ENCODE data around the gene RMI2.

Gene RMI2

DNA sequence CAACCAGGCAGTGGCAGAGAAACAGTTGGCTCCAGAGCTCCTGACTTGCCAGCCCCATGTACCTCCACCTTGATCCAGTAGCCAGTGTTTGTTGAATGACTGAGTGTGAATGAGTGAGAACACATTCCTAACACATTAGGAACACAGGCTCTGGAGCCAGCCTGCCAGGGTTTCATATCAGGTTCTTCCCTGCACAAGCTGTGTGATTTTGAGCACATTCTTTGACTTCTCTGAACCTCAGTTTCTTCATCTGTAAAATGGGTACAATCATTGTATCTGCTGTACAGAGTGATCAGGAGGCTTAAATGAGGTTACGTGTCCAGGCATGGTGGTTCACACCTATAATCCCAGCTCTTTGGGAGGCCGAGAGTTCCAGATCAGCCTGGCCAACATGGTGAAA, 13.3 kb upstream of the RMI2 start:
- H3K9me3 Mint-ChIP-seq, result no peaks in the 10 kb centered on the region
- H3K27ac Mint-ChIP-seq, result no peak overlapping the region
- H3K27me3 Mint-ChIP-seq, result no peaks in the 10 kb centered on the region
- H3K4me1 Mint-ChIP-seq (ENCODE audit: low read depth), result peaks cover 38% of the 10 kb centered on the region
- H3K4me3 Mint-ChIP-seq, result no peak overlapping the region
- no peaks in the 10 kb centered on the region for H3K36me3 Mint-ChIP-seq (ENCODE audit: low read depth)

DNA sequence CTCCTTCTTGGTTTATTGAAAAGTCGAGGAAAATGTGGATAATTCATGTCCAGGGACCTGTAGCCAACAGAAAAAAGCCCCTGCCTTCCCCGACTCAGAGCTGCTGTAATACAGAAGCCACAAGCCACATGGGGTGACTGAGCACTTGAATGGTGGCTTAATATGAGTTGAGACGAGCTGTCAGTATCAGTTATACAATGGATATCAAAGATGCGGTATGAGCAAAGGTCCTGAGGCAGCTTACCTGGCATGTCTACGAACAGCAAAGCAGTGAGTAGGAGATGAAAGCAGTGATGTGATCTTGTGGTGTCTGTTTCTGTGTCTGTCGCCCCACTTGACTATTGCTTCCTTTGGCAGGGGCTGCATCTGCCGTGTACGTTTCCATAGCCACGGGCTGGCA, 12.2 kb upstream of the RMI2 start:
- H3K4me1 Mint-ChIP-seq (ENCODE audit: low read depth), result peaks cover 27% of the 10 kb centered on the region
- H3K4me3 Mint-ChIP-seq, result no peak overlapping the region
- no peaks in the 10 kb centered on the region for H3K9me3 Mint-ChIP-seq
- no peaks in the 10 kb centered on the region for H3K36me3 Mint-ChIP-seq (ENCODE audit: low read depth)
- no peaks in the 10 kb centered on the region for H3K27me3 Mint-ChIP-seq
- H3K27ac Mint-ChIP-seq, result no peak overlapping the region

DNA sequence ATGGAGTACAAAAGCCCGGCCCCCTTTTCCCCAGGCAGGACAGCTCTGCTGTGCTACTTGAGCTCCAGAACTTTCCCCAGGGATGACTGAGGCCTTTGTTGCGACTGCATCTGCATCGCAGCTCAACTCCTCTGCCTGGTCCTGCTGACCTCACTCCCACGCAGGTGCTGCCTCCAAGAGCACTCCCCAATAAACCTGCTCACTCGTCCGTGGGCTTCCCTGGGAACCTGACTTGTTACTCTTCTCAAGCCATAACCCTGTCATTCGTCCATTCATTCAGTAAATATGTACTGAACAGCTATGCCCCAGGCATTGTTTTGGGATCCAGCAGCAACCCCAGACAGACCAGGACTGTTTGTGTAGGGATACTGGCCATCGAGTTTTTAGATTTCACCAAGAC, 11.6 kb upstream of the RMI2 start:
- H3K27me3 Mint-ChIP-seq, result no peaks in the 10 kb centered on the region
- H3K4me3 Mint-ChIP-seq, result no peak overlapping the region
- no peak overlapping the region for H3K27ac Mint-ChIP-seq
- no peaks in the 10 kb centered on the region for H3K36me3 Mint-ChIP-seq (ENCODE audit: low read depth)
- peaks cover 20% of the 10 kb centered on the region for H3K4me1 Mint-ChIP-seq (ENCODE audit: low read depth)
- H3K9me3 Mint-ChIP-seq, result no peaks in the 10 kb centered on the region

DNA sequence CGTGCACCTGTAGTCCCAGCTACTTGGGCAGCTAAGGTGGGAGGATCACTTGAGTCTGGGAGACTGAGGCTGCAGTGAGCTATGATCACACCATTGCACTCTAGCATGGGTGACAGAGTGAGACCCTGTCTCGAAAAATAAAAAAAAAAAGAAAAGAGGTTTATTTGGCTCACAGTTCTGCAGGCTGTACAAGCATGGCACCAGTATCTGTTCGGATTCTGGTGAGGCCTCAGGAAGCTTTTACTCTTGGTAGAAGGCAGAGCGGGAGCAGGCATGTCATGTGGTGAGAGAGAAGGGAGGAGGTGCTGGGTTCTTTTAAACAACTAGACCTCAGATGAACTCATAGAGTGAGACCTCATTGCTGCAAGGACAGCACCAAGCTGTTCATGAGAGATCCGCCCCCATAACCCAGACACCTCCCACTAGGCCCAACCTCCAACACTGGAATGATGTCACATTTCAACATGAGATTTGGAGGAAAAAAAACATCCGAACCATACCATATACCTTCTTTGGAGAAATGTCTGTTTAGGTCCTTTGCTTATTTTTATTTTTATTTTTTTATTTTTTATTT, 10.3 kb upstream of the RMI2 start:
- Mint-ChIP-seq H3K27me3 (no peaks in the 10 kb centered on the region), H3K4me1 (ENCODE audit: low read depth) (peaks cover 8% of the 10 kb centered on the region), H3K36me3 (ENCODE audit: low read depth) (no peaks in the 10 kb centered on the region), H3K27ac (no peak overlapping the region), H3K9me3 (no peaks in the 10 kb centered on the region), H3K4me3 (no peak overlapping the region)

DNA sequence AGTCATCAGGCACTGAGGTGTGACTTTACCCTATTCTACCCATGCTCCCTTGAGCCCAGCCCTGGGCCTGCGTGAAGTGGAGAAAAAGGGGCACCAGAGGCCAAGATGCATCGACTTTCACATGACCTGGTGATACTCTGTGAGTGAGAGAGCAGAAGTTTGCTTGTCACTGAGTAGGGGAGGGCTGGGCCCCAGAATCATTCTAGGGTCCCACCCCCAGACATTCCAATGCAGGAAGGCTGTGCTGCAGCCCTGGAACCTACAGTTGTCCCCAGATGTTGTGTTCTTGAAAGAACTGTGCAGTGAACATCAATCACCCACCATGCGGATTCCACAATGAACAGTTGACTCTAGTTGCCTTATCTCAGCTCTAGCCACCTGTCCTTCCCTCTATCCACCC, 6.2 kb upstream of the RMI2 start:
- no peaks in the 10 kb centered on the region for H3K27me3 Mint-ChIP-seq
- no peak overlapping the region for H3K27ac Mint-ChIP-seq
- H3K4me3 Mint-ChIP-seq, result no peak overlapping the region
- no peaks in the 10 kb centered on the region for H3K9me3 Mint-ChIP-seq
- peaks cover 15% of the 10 kb centered on the region for H3K4me1 Mint-ChIP-seq (ENCODE audit: low read depth)
- H3K36me3 Mint-ChIP-seq (ENCODE audit: low read depth), result no peaks in the 10 kb centered on the region

DNA sequence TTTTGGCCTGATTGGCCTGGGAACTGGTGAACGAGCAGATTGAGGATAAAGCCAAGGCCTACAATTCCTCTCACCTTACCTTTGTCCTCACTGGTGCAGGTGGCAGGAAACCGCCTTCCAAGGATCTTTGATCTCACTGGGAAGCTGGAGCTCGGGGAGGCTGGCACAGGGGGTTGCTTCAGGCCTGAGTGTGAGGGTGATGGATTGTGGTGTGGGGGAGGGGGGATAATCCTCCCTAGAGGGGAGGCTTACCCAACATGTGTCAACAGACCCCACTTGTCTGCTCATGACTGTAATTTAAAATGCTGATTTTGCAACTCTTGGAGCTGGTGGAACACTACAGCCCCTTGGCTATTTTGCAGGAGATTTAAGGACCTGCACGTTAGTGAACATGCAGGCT, 4.5 kb upstream of the RMI2 start:
- Mint-ChIP-seq H3K9me3 (no peaks in the 10 kb centered on the region), H3K27ac (no peak overlapping the region)

DNA sequence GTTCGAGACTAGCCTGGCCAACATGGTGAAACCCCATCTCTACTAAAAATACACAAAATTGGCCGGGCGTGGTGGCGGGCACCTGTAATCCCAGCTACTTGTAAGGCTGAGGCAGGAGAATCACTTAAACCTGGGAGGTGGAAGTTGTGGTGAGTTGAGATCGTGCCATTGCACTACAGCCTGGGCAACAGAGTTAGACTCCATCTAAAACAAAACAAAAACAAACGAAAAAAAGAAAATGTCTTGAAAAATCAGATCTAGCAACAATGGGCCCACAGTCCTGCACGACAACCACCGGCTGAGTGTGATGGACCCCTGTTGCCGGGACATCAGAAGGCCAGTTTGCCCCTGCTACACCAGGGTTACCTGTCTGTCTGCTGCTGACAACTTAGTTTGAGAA, 3.9 kb upstream of the RMI2 start:
- Mint-ChIP-seq H3K27me3 (no peaks in the 10 kb centered on the region), H3K9me3 (no peaks in the 10 kb centered on the region), H3K27ac (no peak overlapping the region), H3K4me3 (no peak overlapping the region), H3K36me3 (ENCODE audit: low read depth) (no peaks in the 10 kb centered on the region), H3K4me1 (ENCODE audit: low read depth) (peaks cover 20% of the 10 kb centered on the region)

More for the DNA sequence above, 4.5 kb upstream of the RMI2 start:
- peaks cover 20% of the 10 kb centered on the region for H3K4me1 Mint-ChIP-seq (ENCODE audit: low read depth)
- H3K27me3 Mint-ChIP-seq, result no peaks in the 10 kb centered on the region
- H3K4me3 Mint-ChIP-seq, result no peak overlapping the region
- H3K36me3 Mint-ChIP-seq (ENCODE audit: low read depth), result no peaks in the 10 kb centered on the region

DNA sequence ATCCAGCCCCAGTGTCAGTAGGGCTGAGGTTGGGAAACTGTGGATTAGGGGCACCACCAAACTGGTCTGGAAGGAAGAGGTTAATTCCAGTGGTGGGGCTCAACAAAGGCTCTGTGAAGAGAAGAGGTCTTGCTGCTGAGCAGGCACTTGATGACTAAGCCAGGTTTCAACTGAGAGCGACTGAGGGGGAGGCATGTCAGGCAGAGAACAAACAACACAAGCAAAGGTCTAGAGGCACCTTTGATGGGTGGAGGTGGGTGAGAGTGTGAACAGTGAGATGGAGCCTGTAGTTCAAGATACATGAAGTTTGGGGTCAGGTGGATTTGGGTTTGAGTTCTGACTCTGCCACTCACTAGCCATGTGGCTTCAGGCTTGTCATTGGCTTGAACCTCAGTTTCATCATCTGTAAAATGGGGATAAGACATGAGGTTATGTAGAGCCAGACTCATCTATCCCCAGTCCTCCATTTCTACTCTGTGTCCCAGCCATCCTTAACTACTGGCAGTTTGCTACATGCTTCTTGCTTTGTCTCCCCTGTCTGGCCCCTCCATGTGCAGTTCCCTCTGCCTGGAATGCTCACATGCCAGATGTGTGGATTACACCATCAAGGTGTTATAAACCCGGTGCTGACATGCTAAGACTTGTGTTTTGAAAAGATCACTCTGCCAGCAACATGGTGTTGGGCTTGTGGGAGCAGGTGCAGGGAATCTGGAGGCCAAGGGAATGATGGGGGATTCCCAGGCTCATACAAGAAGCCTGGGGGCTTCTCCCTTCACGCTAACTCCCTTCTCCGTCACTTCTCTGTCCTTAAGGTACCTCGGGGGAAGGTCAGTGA, 3.0 kb upstream of the RMI2 start:
- no peaks in the 10 kb centered on the region for H3K36me3 Mint-ChIP-seq (ENCODE audit: low read depth)
- no peaks in the 10 kb centered on the region for H3K27me3 Mint-ChIP-seq
- no peaks in the 10 kb centered on the region for H3K9me3 Mint-ChIP-seq
- H3K4me3 Mint-ChIP-seq, result no peak overlapping the region
- peaks cover 27% of the 10 kb centered on the region for H3K4me1 Mint-ChIP-seq (ENCODE audit: low read depth)
- peak overlapping the region; percentile 4 for H3K27ac Mint-ChIP-seq

DNA sequence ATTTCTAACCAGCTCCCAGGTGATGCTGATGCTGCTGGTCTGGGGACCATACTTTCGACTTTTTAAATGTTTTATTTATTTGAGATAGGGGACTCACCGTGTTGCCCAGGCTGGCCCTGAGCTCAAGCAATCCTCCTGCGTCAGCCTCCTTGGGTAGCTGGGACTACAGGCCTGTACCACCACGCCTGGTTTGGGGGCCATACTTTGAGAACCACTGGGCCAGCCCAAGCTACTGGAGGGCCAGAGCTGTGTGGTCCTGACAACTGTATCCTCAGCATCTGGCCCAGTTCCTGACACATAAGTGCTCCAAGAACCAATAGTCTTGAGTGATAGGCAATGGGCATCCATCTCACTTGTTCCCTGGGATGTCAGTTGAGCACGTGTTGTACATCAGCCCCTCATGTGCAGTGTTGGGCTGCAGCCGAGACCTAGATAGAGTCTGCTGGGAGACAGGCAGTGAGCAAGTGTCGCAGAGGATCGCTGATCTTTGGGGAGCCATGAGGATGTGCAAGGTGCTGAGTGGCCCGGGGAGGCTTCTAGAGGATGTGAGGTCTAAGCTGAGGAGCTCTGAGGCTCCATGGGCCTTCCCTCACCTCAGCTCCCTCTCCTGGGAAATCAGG, 1.6 kb downstream of the RMI2 start:
- Mint-ChIP-seq H3K4me3 (peak overlapping the region; percentile 89), H3K9me3 (no peaks in the 10 kb centered on the region), H3K36me3 (ENCODE audit: low read depth) (peaks cover 11% of the 10 kb centered on the region), H3K27me3 (no peaks in the 10 kb centered on the region), H3K27ac (peak overlapping the region; percentile 15), H3K4me1 (ENCODE audit: low read depth) (peaks cover 42% of the 10 kb centered on the region)

DNA sequence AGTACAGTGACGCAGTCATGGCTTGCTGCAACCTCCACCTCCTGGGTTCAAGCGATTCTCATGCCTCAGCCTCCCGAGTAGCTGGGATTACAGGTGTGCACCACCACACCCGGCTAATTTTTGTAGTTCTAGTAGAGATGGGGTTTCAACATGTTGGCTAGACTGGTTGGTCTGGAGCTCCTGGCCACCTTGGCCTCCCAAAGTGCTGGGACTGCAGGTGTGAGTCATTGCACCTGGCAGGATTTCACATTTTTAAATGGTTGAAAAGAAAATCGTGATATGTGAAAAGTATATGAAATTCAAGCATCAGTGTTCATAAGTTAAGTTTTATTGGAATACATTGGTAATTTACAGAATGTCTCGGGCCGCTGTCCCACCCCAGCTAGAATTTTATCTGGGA, 2.6 kb downstream of the RMI2 start:
- H3K36me3 Mint-ChIP-seq (ENCODE audit: low read depth), result peaks cover 16% of the 10 kb centered on the region
- peaks cover 33% of the 10 kb centered on the region for H3K4me1 Mint-ChIP-seq (ENCODE audit: low read depth)
- H3K4me3 Mint-ChIP-seq, result no peak overlapping the region
- no peak overlapping the region for H3K27ac Mint-ChIP-seq
- H3K9me3 Mint-ChIP-seq, result no peaks in the 10 kb centered on the region
- H3K27me3 Mint-ChIP-seq, result no peaks in the 10 kb centered on the region

DNA sequence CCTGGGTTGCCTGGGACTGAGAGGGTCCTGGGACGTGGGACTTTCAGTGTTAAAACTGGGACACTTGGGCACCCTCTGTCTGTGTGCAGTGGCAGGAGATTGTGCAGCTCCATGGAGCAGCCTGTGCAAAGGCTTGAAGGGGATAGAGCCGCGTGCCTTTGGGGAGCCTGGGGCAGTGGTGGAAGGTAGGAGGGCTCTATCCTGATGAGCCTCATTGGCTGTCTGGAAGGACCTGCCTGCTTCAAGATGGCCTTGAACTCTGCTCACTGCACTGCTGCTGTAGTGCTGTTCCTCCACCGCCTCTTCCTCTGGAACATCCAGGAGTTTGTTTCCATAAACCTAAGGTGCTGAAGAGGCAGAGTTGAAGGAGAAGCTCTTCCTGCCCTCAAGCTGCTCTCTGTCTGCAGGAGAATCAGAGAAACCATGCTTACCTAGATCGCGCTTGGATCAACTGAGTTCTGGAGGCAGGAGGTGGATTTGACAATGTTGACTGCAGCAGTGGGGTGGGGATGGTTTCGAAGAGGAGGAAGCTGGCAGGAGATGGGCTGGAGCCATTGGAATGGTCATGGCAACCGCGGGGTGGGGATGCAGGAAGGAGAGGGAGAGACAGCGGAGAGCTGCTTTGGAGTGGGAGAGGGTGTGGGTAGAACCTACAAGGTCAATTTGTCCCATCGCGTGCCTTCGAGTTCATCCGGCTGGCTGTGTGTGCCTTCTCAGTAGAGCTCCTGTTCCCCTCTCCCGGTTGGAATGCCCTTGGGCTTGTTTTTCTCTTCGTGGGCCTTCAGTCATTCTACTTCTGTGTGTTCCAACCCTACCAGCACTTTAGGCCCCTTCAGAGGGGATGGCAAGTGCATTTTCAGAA, 3.7 kb downstream of the RMI2 start:
- H3K4me3 Mint-ChIP-seq, result no peak overlapping the region
- H3K27ac Mint-ChIP-seq, result no peak overlapping the region
- H3K27me3 Mint-ChIP-seq, result no peaks in the 10 kb centered on the region
- H3K4me1 Mint-ChIP-seq (ENCODE audit: low read depth), result peaks cover 43% of the 10 kb centered on the region
- H3K36me3 Mint-ChIP-seq (ENCODE audit: low read depth), result peaks cover 27% of the 10 kb centered on the region
- H3K9me3 Mint-ChIP-seq, result peaks cover 6% of the 10 kb centered on the region

DNA sequence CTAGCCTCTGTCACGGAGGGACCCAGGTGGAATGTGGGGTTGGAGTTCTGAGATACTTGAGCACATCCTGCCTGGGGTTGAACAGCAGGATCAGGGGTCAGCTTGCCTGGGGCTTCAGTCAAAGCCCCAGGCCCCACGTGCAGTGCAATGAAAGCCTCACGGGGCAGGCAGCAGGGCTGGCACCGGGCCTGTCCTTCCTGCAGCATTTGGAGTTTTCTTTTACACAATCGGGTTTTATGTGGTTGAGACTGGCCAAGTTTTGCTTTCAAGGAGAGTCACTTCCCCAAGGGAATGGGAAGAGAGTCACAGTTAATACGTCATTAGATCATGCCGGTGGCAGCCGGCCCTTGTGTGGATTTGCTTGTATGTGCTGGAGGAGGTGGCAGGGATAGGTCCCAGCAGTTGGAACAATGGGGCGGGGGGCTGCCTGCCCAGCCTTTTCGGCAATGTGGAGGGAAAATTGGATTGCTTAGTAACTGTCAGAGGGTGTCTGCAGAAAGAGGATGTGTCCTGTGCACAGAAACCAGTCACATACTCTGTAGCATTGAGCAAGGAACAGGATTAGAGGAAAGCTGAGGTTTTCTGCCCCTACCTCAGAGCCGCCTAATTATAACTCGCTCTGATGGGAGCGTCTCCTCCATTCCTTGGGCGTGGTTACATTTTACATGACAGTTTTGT, 4.5 kb downstream of the RMI2 start:
- no peak overlapping the region for H3K4me3 Mint-ChIP-seq
- H3K4me1 Mint-ChIP-seq (ENCODE audit: low read depth), result peaks cover 51% of the 10 kb centered on the region

DNA sequence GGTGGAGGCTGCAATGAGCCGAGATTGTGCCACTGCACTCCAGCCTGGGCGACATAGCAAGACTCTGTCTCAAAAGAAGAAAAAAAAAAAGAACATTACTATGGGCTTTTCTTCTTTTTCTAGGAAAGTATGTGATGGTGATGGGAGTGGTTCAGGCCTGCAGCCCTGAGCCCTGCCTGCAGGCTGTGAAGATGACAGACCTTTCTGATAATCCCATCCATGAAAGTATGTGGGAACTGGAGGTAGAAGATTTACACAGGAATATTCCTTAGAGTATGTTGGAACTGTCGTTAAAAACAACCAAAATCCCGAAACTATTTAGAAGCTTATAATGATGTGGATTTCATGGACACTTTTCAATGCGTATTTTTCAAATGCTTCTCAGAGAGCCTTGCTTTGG, 5.3 kb downstream of the RMI2 start:
- Mint-ChIP-seq H3K9me3 (peaks cover 6% of the 10 kb centered on the region), H3K36me3 (ENCODE audit: low read depth) (peaks cover 29% of the 10 kb centered on the region), H3K4me3 (no peak overlapping the region), H3K27me3 (no peaks in the 10 kb centered on the region), H3K27ac (no peak overlapping the region), H3K4me1 (ENCODE audit: low read depth) (peaks cover 54% of the 10 kb centered on the region)

More for the DNA sequence above, 4.5 kb downstream of the RMI2 start:
- peaks cover 6% of the 10 kb centered on the region for H3K9me3 Mint-ChIP-seq
- no peak overlapping the region for H3K27ac Mint-ChIP-seq
- peaks cover 29% of the 10 kb centered on the region for H3K36me3 Mint-ChIP-seq (ENCODE audit: low read depth)
- H3K27me3 Mint-ChIP-seq, result no peaks in the 10 kb centered on the region

DNA sequence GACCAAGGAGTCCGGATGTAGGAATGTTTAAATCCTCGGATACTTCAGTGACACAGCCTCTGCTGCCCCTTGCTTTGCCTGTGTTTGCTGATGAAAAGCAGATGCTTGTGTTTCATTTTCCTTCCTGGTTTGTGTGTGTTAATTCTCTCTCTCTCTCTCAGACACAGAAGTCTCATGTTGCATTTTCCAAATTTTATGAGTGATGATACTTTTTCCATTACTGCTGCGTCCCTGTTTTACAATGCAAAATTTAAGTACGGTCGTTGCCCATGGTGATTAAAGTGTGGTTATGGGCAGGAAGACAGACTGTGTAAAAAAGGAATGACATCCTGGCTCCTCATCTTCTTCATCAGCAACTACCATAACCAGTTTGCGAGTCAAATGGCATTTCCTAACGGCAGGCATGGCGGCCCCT, 5.7 kb downstream of the RMI2 start:
- peaks cover 58% of the 10 kb centered on the region for H3K4me1 Mint-ChIP-seq (ENCODE audit: low read depth)
- peaks cover 29% of the 10 kb centered on the region for H3K36me3 Mint-ChIP-seq (ENCODE audit: low read depth)
- H3K4me3 Mint-ChIP-seq, result no peak overlapping the region
- peaks cover 6% of the 10 kb centered on the region for H3K9me3 Mint-ChIP-seq
- H3K27me3 Mint-ChIP-seq, result no peaks in the 10 kb centered on the region
- no peak overlapping the region for H3K27ac Mint-ChIP-seq

All from stimulated activated naive CD8-positive, alpha-beta T cell treated with anti-CD3 and anti-CD28 coated beads, Interleukin-15, Interleukin-2, amounts not matched to agents 100 ng/mL and 50 ng/mL, for 24 hours (primary cell).